Testis (tissue), 2 donors: ENCODE measurements around the gene NR6A1.

Source experiments
- POLR2A ChIP-seq: fragments of 450-650 bp; IDR thresholded peaks from one replicate; pipeline ENCODE4 v1.6.1; 2017; ENCODE audit warnings: antibody characterized with exemption, mild to moderate bottlenecking, moderate library complexity
- TF ChIP-seq, protein P1 (sequence below), 3 experiments: fragments of 450-650 bp in 2 of 3; fragments of 200-600 bp in 1 of 3; sonication (generic) in 1 of 3; IDR thresholded peaks; one replicate each; pipeline ENCODE4 v1.5.1; 2016 to 2019; ENCODE audit warnings: antibody characterized with exemption in 3 of 3, mild to moderate bottlenecking in 2 of 3, moderate library complexity in 1 of 3

DNA sequence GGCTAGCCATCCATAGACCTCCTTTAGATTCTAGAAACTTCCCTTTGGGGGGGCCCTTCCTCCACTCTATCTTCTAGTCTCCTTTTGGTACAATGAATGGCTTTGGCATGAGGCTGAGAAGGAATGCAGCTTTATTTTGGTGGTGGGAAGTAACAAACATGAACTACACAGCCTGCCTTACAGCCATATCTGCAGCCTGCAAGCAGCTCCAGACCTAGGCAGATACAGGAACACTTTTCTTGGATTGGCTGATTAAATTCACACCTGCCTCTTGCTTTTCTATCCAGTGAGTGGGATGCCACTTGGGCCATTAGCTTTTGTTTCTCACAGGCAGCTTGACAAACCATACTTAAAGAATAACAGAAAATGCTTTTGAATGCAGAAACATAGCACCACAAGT lies 28.2 kb downstream of the NR6A1 start:
- TF ChIP-seq, protein P1, sequence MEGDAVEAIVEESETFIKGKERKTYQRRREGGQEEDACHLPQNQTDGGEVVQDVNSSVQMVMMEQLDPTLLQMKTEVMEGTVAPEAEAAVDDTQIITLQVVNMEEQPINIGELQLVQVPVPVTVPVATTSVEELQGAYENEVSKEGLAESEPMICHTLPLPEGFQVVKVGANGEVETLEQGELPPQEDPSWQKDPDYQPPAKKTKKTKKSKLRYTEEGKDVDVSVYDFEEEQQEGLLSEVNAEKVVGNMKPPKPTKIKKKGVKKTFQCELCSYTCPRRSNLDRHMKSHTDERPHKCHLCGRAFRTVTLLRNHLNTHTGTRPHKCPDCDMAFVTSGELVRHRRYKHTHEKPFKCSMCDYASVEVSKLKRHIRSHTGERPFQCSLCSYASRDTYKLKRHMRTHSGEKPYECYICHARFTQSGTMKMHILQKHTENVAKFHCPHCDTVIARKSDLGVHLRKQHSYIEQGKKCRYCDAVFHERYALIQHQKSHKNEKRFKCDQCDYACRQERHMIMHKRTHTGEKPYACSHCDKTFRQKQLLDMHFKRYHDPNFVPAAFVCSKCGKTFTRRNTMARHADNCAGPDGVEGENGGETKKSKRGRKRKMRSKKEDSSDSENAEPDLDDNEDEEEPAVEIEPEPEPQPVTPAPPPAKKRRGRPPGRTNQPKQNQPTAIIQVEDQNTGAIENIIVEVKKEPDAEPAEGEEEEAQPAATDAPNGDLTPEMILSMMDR (IDR thresholded peaks at IDR 0.05) = no peak
- TF ChIP-seq POLR2A = no peak
